HepG2 (cell line): ENCODE results near the gene TGIF1. TPM values are rescaled to one million over a fixed set of nuclear protein-coding genes. Genes with fewer than 3 reads are reported as not detected.
A peak's percentile ranks its signal among the peaks of the same experiment; 100 is the strongest.

Experiments used
- ARHGAP35 ChIP-seq: sonication (generic); formaldehyde crosslinking; IDR thresholded peaks from 2 replicates; pipeline ENCODE4 v1.9.0; 2022; ENCODE audit warnings: mild to moderate bottlenecking, inconsistent platforms, moderate library complexity, missing genetic modification reagents, borderline replicate concordance
- CBFB ChIP-seq: sonication (generic); formaldehyde crosslinking; IDR thresholded peaks from 2 replicates; pipeline ENCODE4 v1.4.0; 2020; ENCODE audit warnings: missing genetic modification reagents
- FOXP4 ChIP-seq: sonication (generic); formaldehyde crosslinking; IDR thresholded peaks from 2 replicates; pipeline ENCODE4 v1.4.0; 2020; ENCODE audit warnings: missing genetic modification reagents
- GATA4 ChIP-seq: sonication (generic); IDR thresholded peaks from 2 replicates; pipeline ENCODE4 v1.6.1; 2016; ENCODE audit warnings: antibody characterized with exemption, low read depth, borderline replicate concordance
- GMEB1 ChIP-seq: sonication (generic); formaldehyde crosslinking; IDR thresholded peaks from 2 replicates; pipeline ENCODE4 v1.5.1; 2020; ENCODE audit warnings: missing genetic modification reagents, mild to moderate bottlenecking, borderline replicate concordance
- HES4 ChIP-seq: sonication (generic); formaldehyde crosslinking; IDR thresholded peaks from 2 replicates; pipeline ENCODE4 v1.9.0; 2021; ENCODE audit warnings: mild to moderate bottlenecking, missing genetic modification reagents, borderline replicate concordance
- HNF1B ChIP-seq: sonication (generic); formaldehyde crosslinking; IDR thresholded peaks from 2 replicates; pipeline ENCODE4 v1.5.1; 2020; ENCODE audit warnings: mild to moderate bottlenecking, moderate library complexity, missing genetic modification reagents
- KMT2B ChIP-seq: IDR thresholded peaks from 2 replicates; pipeline ENCODE4 v1.6.1; 2016; ENCODE audit warnings: missing genetic modification reagents, missing compliant biosample characterization
- NFYC ChIP-seq: IDR thresholded peaks from 2 replicates; pipeline ENCODE4 v1.6.1; 2016; ENCODE audit warnings: missing genetic modification reagents, missing compliant biosample characterization
- POLR2A ChIP-seq, 2 experiments: IDR thresholded peaks; 2 replicates each; pipeline ENCODE4 v1.6.1; 2011; ENCODE audit warnings: low read depth in 2 of 2, low read length in 2 of 2, mild to moderate bottlenecking in 1 of 2, moderate library complexity in 1 of 2; ENCODE audit not compliant: insufficient read depth in 1 of 2
- SALL1 ChIP-seq: sonication (generic); formaldehyde crosslinking; IDR thresholded peaks from 2 replicates; pipeline ENCODE4 v1.8.0; 2022; ENCODE audit warnings: mild to moderate bottlenecking, missing genetic modification reagents
- SMARCC2 ChIP-seq: fragments of 450-650 bp; IDR thresholded peaks from 2 replicates; pipeline ENCODE4 v1.6.1; 2017; ENCODE audit warnings: antibody characterized with exemption, mild to moderate bottlenecking
- ZC3H13 ChIP-seq: sonication (generic); formaldehyde crosslinking; IDR thresholded peaks from 2 replicates; pipeline ENCODE4 v1.8.1; 2023; ENCODE audit warnings: mild to moderate bottlenecking, missing genetic modification reagents, moderate library complexity
- ZNF281 ChIP-seq: sonication (generic); formaldehyde crosslinking; IDR thresholded peaks from 2 replicates; pipeline ENCODE4 v1.4.0; 2020; ENCODE audit warnings: missing genetic modification reagents, borderline replicate concordance
- ZNF354B ChIP-seq: sonication (generic); formaldehyde crosslinking; IDR thresholded peaks from 2 replicates; pipeline ENCODE4 v1.8.0; 2022; ENCODE audit warnings: mild to moderate bottlenecking, missing genetic modification reagents
- ZNF501 ChIP-seq: sonication (generic); formaldehyde crosslinking; IDR thresholded peaks from 2 replicates; pipeline ENCODE4 v1.5.1; 2020; ENCODE audit warnings: mild to moderate bottlenecking, moderate library complexity, missing genetic modification reagents
- ZNF546 ChIP-seq: sonication (generic); formaldehyde crosslinking; conservative IDR thresholded peaks from 2 replicates; pipeline ENCODE4 v1.8.1; 2023; ENCODE audit warnings: mild to moderate bottlenecking, missing genetic modification reagents
- ZNF740 ChIP-seq: sonication (generic); formaldehyde crosslinking; IDR thresholded peaks from 2 replicates; pipeline ENCODE4 v1.4.0; 2020; ENCODE audit warnings: missing genetic modification reagents
- ZSCAN25 ChIP-seq: sonication (generic); formaldehyde crosslinking; IDR thresholded peaks from 2 replicates; pipeline ENCODE4 v1.8.0; 2022; ENCODE audit warnings: mild to moderate bottlenecking, missing genetic modification reagents
- polyA plus RNA-seq, 8 experiments: library from polyadenylated mRNA; depleted of rRNA in 3 of 8; stranded (reverse) in 7 of 8; unstranded in 1 of 8; fragments of >200 nt; fragmentation: Illumina TruSeq in 4 of 8; extraction: Trizol in 4 of 8; gene quantifications; 2 replicates each; pipeline versions ENCODE4 v1.2.1 to v1.2.3, GENCODE V29; 2011 to 2016; ENCODE audit warnings: low read depth in 4 of 8, missing spikeins in 1 of 8, mixed read lengths in 1 of 8; ENCODE audit not compliant: insufficient read depth in 1 of 8
- total RNA-seq, 5 experiments: library from RNA; depleted of rRNA; stranded (reverse); fragments of >200 nt; fragmentation: Illumina TruSeq; extraction: Trizol; gene quantifications; 2 replicates each; pipeline ENCODE4 v1.2.3, GENCODE V29; 2016; ENCODE audit warnings: low read depth in 1 of 5

TGIF1 gene
- total and polyA plus RNA-seq, 2 of the 13 experiments (the other 11 are each of a cell fraction or from before 2014, with no cell fraction given): 50.0 to 76.1 TPM

- TF ChIP-seq ZNF281 (CRISPR knock-in tag): peak; percentile 84
- TF ChIP-seq ZNF740 (CRISPR knock-in tag): no peak
- 0 out of 2 replicates have a peak, but pooled peaks have one; percentile 52 for TF ChIP-seq HNF1B (CRISPR knock-in tag)
- TF ChIP-seq ZC3H13 (CRISPR knock-in tag): no peak
- TF ChIP-seq SALL1 (CRISPR knock-in tag): peak; percentile 21; the same call in 1 of the 2 replicates
- no peak for TF ChIP-seq HES4
- no peak for TF ChIP-seq CBFB (CRISPR knock-in tag)
- peak; percentile 41; the same call in 1 of the 2 replicates for TF ChIP-seq GATA4
- peak; percentile 32; the same call in 1 of the 2 replicates for TF ChIP-seq GMEB1
- no peak for TF ChIP-seq ARHGAP35 (CRISPR knock-in tag)
- 0 out of 2 replicates have a peak, but pooled peaks have one; percentile 32 for TF ChIP-seq NFYC (CRISPR knock-in tag)
- 0 out of 2 replicates have a peak, but pooled peaks have one; percentile 49 for TF ChIP-seq ZSCAN25 (CRISPR knock-in tag)
- TF ChIP-seq FOXP4 (CRISPR knock-in tag): no peak
- no peak for TF ChIP-seq ZNF354B (CRISPR knock-in tag)
- TF ChIP-seq POLR2A (IDR thresholded peaks at IDR 0.05; ENCODE audit: insufficient read depth in 1 of 2, low read depth in 2 of 2, low read length in 2 of 2): peak; percentile 82 to 89
- TF ChIP-seq KMT2B: 0 out of 2 replicates have a peak, but pooled peaks have one; percentile 32
- TF ChIP-seq ZNF546 (CRISPR knock-in tag): no peak
- TF ChIP-seq ZNF501 (CRISPR knock-in tag): 0 out of 2 replicates have a peak, but pooled peaks have one; percentile 49
- TF ChIP-seq SMARCC2: no peak
Observed at GRCh38 chr18:3450012-3450798, at the start of gene TGIF1 (continued).
